GM12878 (cell line): ENCODE measurements around the gene RBM8A. TPM values are rescaled to one million over a fixed set of nuclear protein-coding genes. Genes with fewer than 3 reads are reported as not detected.

Experiments used
- ATAC-seq: fragments of 200-7000 bp; cut with Tn5 transposase; 3 replicates; pipeline ENCODE4 v1.9.1; 2020; ENCODE audit warnings: mild to moderate bottlenecking, moderate library complexity
- BruUV-seq: library from RNA; stranded (reverse); fragments of 400-500 nt; replicated peaks from 2 replicates; lab custom pipeline; 2021; lab: Mats Ljungman, UMichigan
- CTCF ChIA-PET: fragments of 300-600 bp; sonication (Branson Sonifier 250); formaldehyde crosslinking; extraction: SDS; loops from one replicate; lab custom pipeline; 2021; ENCODE audit warnings: inconsistent platforms; lab: Yijun Ruan, JAX
- POLR2A ChIA-PET: fragments of 350-600 bp; formaldehyde crosslinking; extraction: SDS; loops from one replicate; lab custom pipeline; 2021; ENCODE audit warnings: inconsistent platforms; lab: Charles Lee
- RAD21 ChIA-PET: fragments of 300-600 bp; sonication (Branson Sonifier 250); formaldehyde crosslinking; loops from one replicate; lab custom pipeline; 2023; ENCODE audit warnings: antibody characterized with exemption; ENCODE audit not compliant: unreplicated experiment; lab: Charles Lee
- SMC1A ChIA-PET: fragments of 300-600 bp; sonication (Branson Sonifier 250); formaldehyde crosslinking; loops from one replicate; lab custom pipeline; 2023; ENCODE audit not compliant: unreplicated experiment, uncharacterized antibody; lab: Charles Lee
- DNase-seq: peaks from one replicate; pipeline ENCODE4 v3.0.0-alpha.2; 2011; ENCODE audit warnings: low read depth, low spot score
- FAIRE-seq: peaks from 3 replicates; lab custom pipeline; 2011; peaks lifted over from hg19 to GRCh38; lab: Jason Lieb, UNC
- H2AFZ ChIP-seq: 2 replicates; pipeline ENCODE4 v1.6.0; 2011; ENCODE audit warnings: low read depth, low read length, control low read depth; ENCODE audit not compliant: control insufficient read depth
- H3K27ac ChIP-seq: 2 replicates; pipeline ENCODE4 v1.5.1; 2011; ENCODE audit warnings: control low read depth; ENCODE audit not compliant: control insufficient read depth, insufficient read depth
- H3K27me3 ChIP-seq, 2 experiments: replicated peaks in 1 of 2; 2 replicates each; pipeline versions ENCODE4 v1.6.0 to v1.6.1; 2011; ENCODE audit warnings: low read length in 1 of 2; ENCODE audit not compliant: control insufficient read depth in 2 of 2, insufficient read depth in 2 of 2
- H3K36me3 ChIP-seq, 2 experiments: 2 replicates each; pipeline ENCODE4 v1.5.1; 2011; ENCODE audit warnings: low read length in 1 of 2; ENCODE audit not compliant: control insufficient read depth in 2 of 2, insufficient read depth in 2 of 2
- H3K4me1 ChIP-seq: 2 replicates; pipeline ENCODE4 v1.6.1; 2011; ENCODE audit warnings: mild to moderate bottlenecking, low read length, moderate library complexity, mixed read lengths; ENCODE audit not compliant: control insufficient read depth, insufficient read depth
- H3K4me2 ChIP-seq: 2 replicates; pipeline ENCODE4 v1.6.0; 2011; ENCODE audit warnings: control low read depth; ENCODE audit not compliant: control insufficient read depth, insufficient read depth
- H3K4me3 ChIP-seq: fragments of 200-600 bp; sonication (generic); 2 replicates; pipeline ENCODE4 v1.5.1; 2016
- H3K79me2 ChIP-seq: 2 replicates; pipeline ENCODE4 v1.6.0; 2011; ENCODE audit warnings: low read length; ENCODE audit not compliant: control insufficient read depth, insufficient read depth
- H3K9ac ChIP-seq: 2 replicates; pipeline ENCODE4 v1.8.0; 2011; ENCODE audit warnings: low read length, control low read depth, mixed read lengths; ENCODE audit not compliant: control insufficient read depth, insufficient read depth
- H3K9me3 ChIP-seq: replicated peaks from 3 replicates; pipeline ENCODE4 v1.5.1; 2011; ENCODE audit warnings: mild to moderate bottlenecking, low read length; ENCODE audit not compliant: control insufficient read depth, insufficient read depth
- H4K20me1 ChIP-seq: 2 replicates; pipeline ENCODE4 v1.6.0; 2011; ENCODE audit not compliant: control insufficient read depth, insufficient read depth
- BMI1 ChIP-seq: fragments of 450-650 bp; IDR thresholded peaks from 2 replicates; pipeline ENCODE4 v1.6.1; 2016; ENCODE audit warnings: mild to moderate bottlenecking, moderate library complexity, borderline replicate concordance
- E2F8 ChIP-seq: fragments of 450-650 bp; IDR thresholded peaks from 2 replicates; pipeline ENCODE4 v1.6.1; 2018; ENCODE audit warnings: mild to moderate bottlenecking, low read depth, moderate library complexity; ENCODE audit not compliant: partially characterized antibody
- EED ChIP-seq: sonication (generic); IDR thresholded peaks from 2 replicates; pipeline ENCODE4 v1.6.1; 2016; ENCODE audit warnings: antibody characterized with exemption, low read depth
- IRF5 ChIP-seq: fragments of 450-650 bp; IDR thresholded peaks from 2 replicates; pipeline ENCODE4 v1.6.1; 2017; ENCODE audit warnings: borderline replicate concordance
- PAX8 ChIP-seq: fragments of 450-650 bp; IDR thresholded peaks from 2 replicates; pipeline ENCODE4 v1.6.1; 2017; ENCODE audit warnings: mild to moderate bottlenecking, moderate library complexity
- SRF ChIP-seq, 2 experiments: IDR thresholded peaks; 2 replicates each; pipeline ENCODE4 v1.6.1; 2011; ENCODE audit warnings: low read depth in 2 of 2, low read length in 2 of 2, mild to moderate bottlenecking in 1 of 2, moderate library complexity in 1 of 2
- SUZ12 ChIP-seq: fragments of 200-600 bp; sonication (generic); IDR thresholded peaks from one replicate; pipeline ENCODE4 v1.6.1; 2018; ENCODE audit warnings: antibody characterized with exemption, mild to moderate bottlenecking; ENCODE audit not compliant: unreplicated experiment
- ZBTB4 ChIP-seq: fragments of 450-650 bp; formaldehyde crosslinking; IDR thresholded peaks from 2 replicates; pipeline ENCODE4 v1.4.0; 2022; ENCODE audit warnings: mild to moderate bottlenecking, moderate library complexity
- in situ Hi-C: fragments of 300-500 bp; cut with MboI; formaldehyde crosslinking; loops from 9 replicates; pipeline ENCODE4 v1.14.3; 2018; ENCODE audit warnings: mixed read lengths
- intact Hi-C: fragments of 100-400 bp; cut with micrococcal nuclease; formaldehyde crosslinking; loops from one replicate; pipeline ENCODE4 v1.14.2; 2022; ENCODE audit not compliant: unreplicated experiment
- polyA plus RNA-seq, 11 experiments: library from polyadenylated mRNA; depleted of rRNA in 4 of 11; unstranded in 6 of 11; stranded (reverse) in 5 of 11; fragments of >200 nt; fragmentation: Nextera tagmentation in 4 of 11; fragmentation: Illumina TruSeq in 1 of 11; extraction: Ambion mirVana in 4 of 11; extraction: Trizol in 1 of 11; gene quantifications; 1 replicate in 1 of 11; 2 replicates in 10 of 11; pipeline versions ENCODE4 v1.2.1 to v1.2.3, GENCODE V29; 2011 to 2016; ENCODE audit warnings: inconsistent platforms in 2 of 11, missing spikeins in 2 of 11, low read depth in 1 of 11
- total RNA-seq, 4 experiments: library from RNA; depleted of rRNA in 3 of 4; stranded (reverse); fragments of >200 nt in 3 of 4; fragmentation: Illumina TruSeq in 1 of 4; extraction: Trizol in 1 of 4; gene quantifications; 2 replicates each; pipeline versions ENCODE4 v1.2.1 to v1.2.3, GENCODE V29; 2013 to 2021

RBM8A gene
- total and polyA plus RNA-seq, 10 of the 15 experiments (the other 5 are each of a cell fraction or from before 2014, with no cell fraction given) = 110 to 1,248 (median 248) TPM

- peaks cover 19% of the 10 kb centered on the region for H3K4me1 ChIP-seq
- intact Hi-C loops = loop anchor here (2.0 kb wide), 2 partner anchors 17 to 33 kb away; partner anchors contain the start of gene RBM8A
- no peaks in the 10 kb centered on the region; a peak in 1 of 4 replicates for H3K27me3 ChIP-seq
- DNase-seq = no peak
- H3K36me3 ChIP-seq = no peaks in the 10 kb centered on the region; a peak in 1 of 4 replicates
- TF ChIP-seq E2F8 (no peak), EED (no peak), PAX8 (no peak), SRF (IDR thresholded peaks at IDR 0.05; ENCODE audit: low read depth in 2 of 2, low read length in 2 of 2) (no peak), IRF5 (no peak), ZBTB4 (no peak), BMI1 (no peak), SUZ12 (no peak)
- H3K4me2 ChIP-seq = no peak overlapping the region
- no peaks in the 10 kb centered on the region for H3K9me3 ChIP-seq
- H3K79me2 ChIP-seq = peaks cover 18% of the 10 kb centered on the region
- no peak overlapping the region for H3K9ac ChIP-seq
- no TSS peak for BruUV-seq
- no peak overlapping the region for H3K27ac ChIP-seq
- in situ Hi-C loops = no loop called here
- CTCF ChIA-PET = interaction anchor here (1.0 to 4.1 kb wide), 3 partner anchors 19 to 114 kb away, joined by 3 to 27 read pairs (median 21); partner anchors contain the start of genes NUDT17 and RBM8A
- POLR2A ChIA-PET = interaction anchor here (1.1 to 5.8 kb wide), 7 partner anchors 10 to 135 kb away, joined by 3 to 58 read pairs (median 10); partner anchors contain the start of genes PEX11B and RBM8A
- H2AFZ ChIP-seq = no peak overlapping the region
- SMC1A ChIA-PET = interaction anchor here (1.3 to 4.1 kb wide), 3 partner anchors 19 to 26 kb away, joined by 4 to 37 read pairs (median 9); no protein-coding TSS in a partner anchor
- RAD21 ChIA-PET = interaction anchor here (0.9 to 4.7 kb wide), 4 partner anchors 19 to 48 kb away, joined by 3 to 47 read pairs (median 13); partner anchors contain the start of gene RBM8A
- FAIRE-seq = no peak
- no peaks in the 10 kb centered on the region for H4K20me1 ChIP-seq
- ATAC-seq = no peak
- no peak overlapping the region for H3K4me3 ChIP-seq
Observed at GRCh38 chr1:145959333-145959732, 32.0 kb upstream of the RBM8A start.
